Loucy (cell line): ENCODE results near the gene GLA.

ENCODE experiments used
- EZH2phosphoT487 ChIP-seq: fragments of 200-600 bp; IDR thresholded peaks from 2 replicates; pipeline ENCODE4 v1.6.1; 2018; ENCODE audit warnings: antibody characterized with exemption, mild to moderate bottlenecking, moderate library complexity, borderline replicate concordance
- TF ChIP-seq, protein P1 (sequence below): fragments of 200-600 bp; sonication (generic); conservative IDR thresholded peaks from 2 replicates; pipeline ENCODE4 v1.5.1; 2014; ENCODE audit warnings: mild to moderate bottlenecking, antibody characterized with exemption, low read length

DNA sequence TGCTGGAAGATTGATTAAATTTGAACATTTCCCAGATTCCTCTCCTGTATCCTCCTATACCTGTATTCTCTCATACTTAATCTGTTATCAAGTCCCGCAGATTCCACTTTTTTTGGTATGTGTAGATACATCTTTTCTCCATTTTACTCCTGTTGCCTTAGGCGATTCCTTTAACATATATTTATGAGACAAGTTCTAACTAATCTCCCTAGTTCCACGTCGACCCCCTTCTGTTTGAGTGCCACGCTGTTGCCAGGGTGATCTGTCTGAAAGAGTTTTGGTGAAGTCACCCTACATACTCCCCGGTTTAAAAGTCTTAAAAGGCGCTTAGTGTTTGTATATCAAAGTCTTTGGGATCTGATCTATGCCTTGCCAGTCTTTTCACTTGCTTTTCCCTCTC, 2.7 kb upstream of the GLA start:
- TF ChIP-seq, protein P1, sequence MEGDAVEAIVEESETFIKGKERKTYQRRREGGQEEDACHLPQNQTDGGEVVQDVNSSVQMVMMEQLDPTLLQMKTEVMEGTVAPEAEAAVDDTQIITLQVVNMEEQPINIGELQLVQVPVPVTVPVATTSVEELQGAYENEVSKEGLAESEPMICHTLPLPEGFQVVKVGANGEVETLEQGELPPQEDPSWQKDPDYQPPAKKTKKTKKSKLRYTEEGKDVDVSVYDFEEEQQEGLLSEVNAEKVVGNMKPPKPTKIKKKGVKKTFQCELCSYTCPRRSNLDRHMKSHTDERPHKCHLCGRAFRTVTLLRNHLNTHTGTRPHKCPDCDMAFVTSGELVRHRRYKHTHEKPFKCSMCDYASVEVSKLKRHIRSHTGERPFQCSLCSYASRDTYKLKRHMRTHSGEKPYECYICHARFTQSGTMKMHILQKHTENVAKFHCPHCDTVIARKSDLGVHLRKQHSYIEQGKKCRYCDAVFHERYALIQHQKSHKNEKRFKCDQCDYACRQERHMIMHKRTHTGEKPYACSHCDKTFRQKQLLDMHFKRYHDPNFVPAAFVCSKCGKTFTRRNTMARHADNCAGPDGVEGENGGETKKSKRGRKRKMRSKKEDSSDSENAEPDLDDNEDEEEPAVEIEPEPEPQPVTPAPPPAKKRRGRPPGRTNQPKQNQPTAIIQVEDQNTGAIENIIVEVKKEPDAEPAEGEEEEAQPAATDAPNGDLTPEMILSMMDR = no peak
- TF ChIP-seq EZH2phosphoT487 = no peak
